GM13976 (cell line): ENCODE measurements around the gene IP6K2.

Experiments used
- DNase-seq: peaks from one replicate; pipeline ENCODE4 v3.0.0; 2012; ENCODE audit warnings: low spot score
- CTCF ChIP-seq: IDR thresholded peaks from 2 replicates; pipeline ENCODE4 v1.5.1; 2012; ENCODE audit warnings: borderline replicate concordance, mild to moderate bottlenecking; ENCODE audit not compliant: insufficient read depth; ENCODE audit errors: extremely low read depth, missing control alignments, control extremely low read depth
- in situ Hi-C: fragments of 300-500 bp; cut with MboI; formaldehyde crosslinking; loops from one replicate; pipeline ENCODE4 v1.12.0; 2022; ENCODE audit warnings: low sequenced_read_pairs, mixed read lengths, inconsistent platforms; ENCODE audit not compliant: unreplicated experiment

The IP6K2 gene

GRCh38 chr3:48688737-48689075 lies 28.3 kb downstream of the IP6K2 start:
- DNase-seq, result no peak
- in situ Hi-C loops, result no loop called here
- TF ChIP-seq CTCF, result no peak

GRCh38 chr3:48688032-48688736 lies 28.8 kb downstream of the IP6K2 start:
- no peak for DNase-seq
- in situ Hi-C loops, result no loop called here
- TF ChIP-seq CTCF, result no peak

GRCh38 chr3:48687220-48687678 lies 29.8 kb downstream of the IP6K2 start:
- DNase-seq, result no peak
- in situ Hi-C loops, result no loop called here
- TF ChIP-seq CTCF, result no peak

GRCh38 chr3:48686538-48687219 lies 30.3 kb downstream of the IP6K2 start:
- no peak for TF ChIP-seq CTCF
- in situ Hi-C loops, result no loop called here
- no peak for DNase-seq

GRCh38 chr3:48685603-48686511 lies 31.2 kb downstream of the IP6K2 start, which contains the start of gene NCKIPSD:
Gene NCKIPSD, minus strand, starts transcription at chr3:48685915. Its CDS starts 108 bp downstream, at chr3:48685807.
- DNase-seq, result peak; percentile 99
- in situ Hi-C loops, result no loop called here
- TF ChIP-seq CTCF, result peak; percentile 94

- in situ Hi-C loops, result no loop called here
- no peak for TF ChIP-seq CTCF
- DNase-seq, result no peak
These were observed 31.8 kb downstream of the IP6K2 start for GRCh38 chr3:48685293-48685602.
